IPS-NIHi7 (cell line): ENCODE measurements around the gene GPRIN2.
"Not testable (repeated sequence)": the region's sequence is repeated elsewhere in the genome, so short reads cannot be mapped to it uniquely, and the experiment has no call there.

Experiments used
- DNase-seq: peaks from one replicate; pipeline ENCODE4 v3.0.0; 2012; ENCODE audit warnings: mixed read lengths; ENCODE audit errors: extremely low spot score

GPRIN2 gene

GRCh38 chr10:46520941-46521340 lies 35.5 kb downstream of the GPRIN2 start:
- no peak for DNase-seq

GRCh38 chr10:46520381-46520780 lies 36.1 kb downstream of the GPRIN2 start:
- DNase-seq: no peak

DNA sequence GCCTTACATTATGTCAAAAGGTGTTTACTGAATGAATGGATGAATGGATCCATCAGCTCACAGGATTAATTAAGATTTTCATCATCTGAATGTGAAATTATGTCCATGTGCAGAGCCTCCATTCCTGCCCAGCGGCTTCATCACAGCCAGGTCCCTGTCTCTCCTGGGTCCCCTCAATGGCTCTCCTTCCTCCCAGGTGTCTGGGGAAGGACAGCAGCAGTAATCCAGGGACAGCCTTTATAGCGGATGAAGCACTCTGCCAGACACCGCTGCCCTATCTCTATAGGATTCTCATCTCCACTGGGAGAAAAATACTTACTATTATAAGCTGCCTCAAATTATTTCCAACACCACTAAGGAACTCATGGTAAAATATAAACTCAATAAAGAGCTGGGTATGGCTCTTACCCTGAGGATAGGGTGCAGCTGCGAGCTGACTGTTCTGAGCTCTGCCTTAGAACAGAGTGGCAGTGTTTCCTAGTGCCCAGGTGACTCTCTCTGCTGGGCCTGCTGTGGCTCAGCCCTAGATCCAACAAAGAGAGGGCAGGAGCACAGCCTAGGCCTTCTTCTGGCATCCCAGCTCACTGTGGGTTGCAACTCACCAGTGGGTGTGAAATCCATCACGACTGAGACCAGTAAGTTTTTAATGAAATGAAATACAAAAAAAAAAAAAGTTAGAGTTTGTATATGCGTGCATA lies 38.3 kb downstream of the GPRIN2 start:
- DNase-seq: no peak

- DNase-seq: no peak
Measured at GRCh38 chr10:46517541-46517940, 38.9 kb downstream of the GPRIN2 start.

- DNase-seq: peak; percentile 72
Measured at GRCh38 chr10:46516660-46517416, 39.6 kb downstream of the GPRIN2 start.

- DNase-seq: no peak
Measured at GRCh38 chr10:46515793-46516192, 40.7 kb downstream of the GPRIN2 start.

DNA sequence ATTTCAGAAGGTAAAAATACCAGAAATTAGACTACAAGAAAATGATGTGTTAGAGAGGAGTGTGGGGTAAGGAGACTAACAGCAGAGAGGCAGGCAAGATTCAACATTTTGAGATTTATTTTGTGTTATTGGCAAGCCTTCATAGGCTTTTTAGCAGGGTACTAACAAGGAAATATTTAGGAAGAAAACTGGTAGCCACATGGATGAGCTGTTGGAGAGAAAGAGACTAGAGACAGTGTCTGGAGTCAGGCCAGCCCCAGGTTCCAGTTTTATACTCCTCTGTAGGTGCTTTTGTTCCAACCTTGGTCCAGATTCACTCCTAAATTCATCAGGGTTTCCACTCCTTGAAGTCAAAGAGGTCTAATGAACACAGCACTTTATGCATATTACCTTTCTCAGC lies 41.1 kb downstream of the GPRIN2 start:
- no peak for DNase-seq

GRCh38 chr10:46514899-46515298 lies 41.6 kb downstream of the GPRIN2 start:
- no peak for DNase-seq

GRCh38 chr10:46514431-46514861 lies 42.0 kb downstream of the GPRIN2 start:
- no peak for DNase-seq

DNA sequence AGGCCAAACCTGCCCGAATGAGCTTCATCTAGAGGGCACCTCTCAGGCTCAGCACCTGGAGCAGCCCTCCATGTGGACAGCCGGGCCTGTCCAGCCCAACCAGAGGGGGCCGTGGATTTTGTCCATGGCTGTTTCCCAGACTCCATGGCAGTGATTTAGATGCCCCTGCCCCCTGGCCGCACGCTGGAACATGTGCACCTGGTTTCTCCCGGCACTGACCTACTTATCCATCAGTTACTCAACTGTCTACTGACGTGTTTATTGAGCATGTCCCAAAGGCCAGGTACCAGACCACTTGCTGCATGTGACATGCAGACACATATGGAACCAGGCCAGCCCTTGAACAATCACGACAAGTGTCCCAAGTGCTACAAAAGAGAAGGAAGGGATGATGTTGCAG lies 43.1 kb downstream of the GPRIN2 start:
- not testable (repeated sequence) for DNase-seq

GRCh38 chr10:46512725-46513124 lies 43.7 kb downstream of the GPRIN2 start:
- DNase-seq: not testable (repeated sequence)

GRCh38 chr10:46512002-46512401 lies 44.5 kb downstream of the GPRIN2 start:
- not testable (repeated sequence) for DNase-seq
